T-helper 17 cell (primary cell): Measurements from ENCODE around the gene CFAP100. TPM values are rescaled to one million over a fixed set of nuclear protein-coding genes. Genes with fewer than 3 reads are reported as not detected.

Experiments
- ATAC-seq: fragments of 150-1000 bp; cut with Tn5 transposase; 2 replicates; pipeline ENCODE4 v1.10.0; 2021; ENCODE audit warnings: mild to moderate bottlenecking, moderate library complexity
- DNase-seq, 3 donors: peaks; one replicate each; pipeline versions ENCODE4 v3.0.0 to v3.0.0-alpha.2; 2020 to 2021
- H3K9me3 ChIP-seq: one replicate; pipeline ENCODE4 v1.7.0; 2013; ENCODE audit warnings: low read length, mild to moderate bottlenecking; ENCODE audit not compliant: control insufficient read depth, poor library complexity, severe bottlenecking
- H3K27ac Mint-ChIP-seq: one replicate; pipeline ENCODE4 v1.8.0; 2022; ENCODE audit warnings: mild to moderate bottlenecking, moderate library complexity, mixed read lengths
- H3K27me3 Mint-ChIP-seq: one replicate; pipeline ENCODE4 v1.8.0; 2022; ENCODE audit warnings: mixed read lengths
- H3K36me3 Mint-ChIP-seq: one replicate; pipeline ENCODE4 v1.8.0; 2022; ENCODE audit warnings: low read depth, mixed read lengths
- H3K4me1 Mint-ChIP-seq: one replicate; pipeline ENCODE4 v1.8.0; 2022; ENCODE audit warnings: mild to moderate bottlenecking, mixed read lengths
- H3K4me3 Mint-ChIP-seq: one replicate; pipeline ENCODE4 v1.8.0; 2022; ENCODE audit warnings: mild to moderate bottlenecking, moderate library complexity, mixed read lengths
- total RNA-seq, 4 donors: library from RNA in 2 of 4; stranded (reverse) in 2 of 4; gene quantifications; one replicate each; pipeline ENCODE4 v1.2.3 and lab custom pipeline; 2022 to 2026

The CFAP100 gene
- total RNA-seq, 2 donors from 2014 or later, result not detected

GRCh38 chr3:126480206-126480605, 85.5 kb downstream of the CFAP100 start:
- Mint-ChIP-seq H3K4me1 (peaks cover 18% of the 10 kb centered on the region), H3K36me3 (peaks cover 4% of the 10 kb centered on the region), H3K27me3 (peaks cover 4% of the 10 kb centered on the region), H3K4me3 (no peak overlapping the region), H3K27ac (no peak overlapping the region)
- DNase-seq, result no peak
- no peaks in the 10 kb centered on the region for H3K9me3 ChIP-seq
- no peak for ATAC-seq

- DNase-seq, result no peak
- H3K27me3 Mint-ChIP-seq, result peaks cover 4% of the 10 kb centered on the region
- no peak for ATAC-seq
Observed at GRCh38 chr3:126480861-126481260, 86.2 kb downstream of the CFAP100 start.

GRCh38 chr3:126481808-126482502, 87.2 kb downstream of the CFAP100 start:
- DNase-seq (no peak), ATAC-seq (no peak)
- H3K4me3 Mint-ChIP-seq, result no peak overlapping the region
- H3K27me3 Mint-ChIP-seq, result peaks cover 4% of the 10 kb centered on the region
- H3K4me1 Mint-ChIP-seq, result peaks cover 14% of the 10 kb centered on the region
- peaks cover 4% of the 10 kb centered on the region for H3K36me3 Mint-ChIP-seq
- H3K9me3 ChIP-seq, result no peaks in the 10 kb centered on the region
- no peak overlapping the region for H3K27ac Mint-ChIP-seq

More at GRCh38 chr3:126480861-126481260, 86.2 kb downstream of the CFAP100 start:
- no peaks in the 10 kb centered on the region for H3K9me3 ChIP-seq
- no peak overlapping the region for H3K27ac Mint-ChIP-seq
- H3K4me3 Mint-ChIP-seq, result no peak overlapping the region
- H3K4me1 Mint-ChIP-seq, result peaks cover 18% of the 10 kb centered on the region
- peaks cover 4% of the 10 kb centered on the region for H3K36me3 Mint-ChIP-seq

GRCh38 chr3:126482503-126483255, 88.0 kb downstream of the CFAP100 start:
- Mint-ChIP-seq H3K36me3 (peaks cover 4% of the 10 kb centered on the region), H3K27ac (no peak overlapping the region), H3K27me3 (peaks cover 4% of the 10 kb centered on the region), H3K4me3 (no peak overlapping the region), H3K4me1 (peaks cover 11% of the 10 kb centered on the region)
- ATAC-seq, result no peak
- DNase-seq, result no peak
- H3K9me3 ChIP-seq, result no peaks in the 10 kb centered on the region

- Mint-ChIP-seq H3K4me3 (no peak overlapping the region), H3K27me3 (peaks cover 4% of the 10 kb centered on the region), H3K36me3 (peaks cover 4% of the 10 kb centered on the region), H3K4me1 (peaks cover 10% of the 10 kb centered on the region), H3K27ac (no peak overlapping the region)
- DNase-seq (no peak), ATAC-seq (no peak)
- no peaks in the 10 kb centered on the region for H3K9me3 ChIP-seq
Observed at GRCh38 chr3:126483321-126483761, 88.6 kb downstream of the CFAP100 start.

- peaks cover 9% of the 10 kb centered on the region for H3K27me3 Mint-ChIP-seq
- no peak for ATAC-seq
- H3K4me3 Mint-ChIP-seq, result no peak overlapping the region
- DNase-seq, result no peak
- H3K27ac Mint-ChIP-seq, result no peak overlapping the region
- H3K36me3 Mint-ChIP-seq, result peaks cover 4% of the 10 kb centered on the region
- peaks cover 10% of the 10 kb centered on the region for H3K4me1 Mint-ChIP-seq
- no peaks in the 10 kb centered on the region for H3K9me3 ChIP-seq
Observed at GRCh38 chr3:126484148-126484547, 89.4 kb downstream of the CFAP100 start.

- ATAC-seq, result no peak
- DNase-seq, result no peak
- peaks cover 4% of the 10 kb centered on the region for H3K36me3 Mint-ChIP-seq
- H3K27me3 Mint-ChIP-seq, result peaks cover 12% of the 10 kb centered on the region
- no peak overlapping the region for H3K27ac Mint-ChIP-seq
- H3K4me1 Mint-ChIP-seq, result peaks cover 10% of the 10 kb centered on the region
- no peaks in the 10 kb centered on the region for H3K9me3 ChIP-seq
- H3K4me3 Mint-ChIP-seq, result no peak overlapping the region
Observed at GRCh38 chr3:126484662-126485061, 90.0 kb downstream of the CFAP100 start.

- peaks cover 10% of the 10 kb centered on the region for H3K4me1 Mint-ChIP-seq
Observed at GRCh38 chr3:126485176-126485897, 90.6 kb downstream of the CFAP100 start.

GRCh38 chr3:126485956-126486355, 91.2 kb downstream of the CFAP100 start:
- Mint-ChIP-seq H3K27ac (peak overlapping the region; percentile 51), H3K27me3 (peaks cover 12% of the 10 kb centered on the region), H3K4me3 (no peak overlapping the region), H3K36me3 (peaks cover 2% of the 10 kb centered on the region), H3K4me1 (peaks cover 8% of the 10 kb centered on the region)
- no peaks in the 10 kb centered on the region for H3K9me3 ChIP-seq
- DNase-seq (no peak), ATAC-seq (no peak)

More at GRCh38 chr3:126485176-126485897, 90.6 kb downstream of the CFAP100 start:
- Mint-ChIP-seq H3K27ac (no peak overlapping the region), H3K36me3 (peaks cover 4% of the 10 kb centered on the region), H3K4me3 (no peak overlapping the region), H3K27me3 (peaks cover 12% of the 10 kb centered on the region)
- H3K9me3 ChIP-seq, result no peaks in the 10 kb centered on the region
- no peak for ATAC-seq
- DNase-seq, result no peak

Other genes with a start within 250 kb of the CFAP100 start
- not detected for gene ALDH1L1, start 214.3 kb upstream of the CFAP100 start, total RNA-seq
- gene KLF15, start 37.5 kb upstream of the CFAP100 start, total RNA-seq, result under 1 TPM in 1 of 2 donors, not detected in 1; 0.39 TPM
- 10 to 100 TPM; 57.2 to 59.0 TPM for gene ZXDC, start 81.0 kb downstream of the CFAP100 start, total RNA-seq
- not detected for gene UROC1, start 122.9 kb downstream of the CFAP100 start, total RNA-seq
- gene CHST13, start 129.2 kb downstream of the CFAP100 start, total RNA-seq, result under 1 TPM; 0.15 to 0.18 TPM
- not detected for gene C3orf22, start 164.0 kb downstream of the CFAP100 start, total RNA-seq